22Rv1 (cell line): ENCODE results near the gene STAT1.

Experiments
- ZFX ChIP-seq: fragments of 450-650 bp; IDR thresholded peaks from 2 replicates; pipeline ENCODE4 v1.6.1; 2017; ENCODE audit warnings: antibody characterized with exemption, borderline replicate concordance
- TF ChIP-seq, protein P1 (sequence below): fragments of 450-650 bp; IDR thresholded peaks from 2 replicates; pipeline ENCODE4 v1.5.1; 2017; ENCODE audit warnings: mild to moderate bottlenecking

DNA sequence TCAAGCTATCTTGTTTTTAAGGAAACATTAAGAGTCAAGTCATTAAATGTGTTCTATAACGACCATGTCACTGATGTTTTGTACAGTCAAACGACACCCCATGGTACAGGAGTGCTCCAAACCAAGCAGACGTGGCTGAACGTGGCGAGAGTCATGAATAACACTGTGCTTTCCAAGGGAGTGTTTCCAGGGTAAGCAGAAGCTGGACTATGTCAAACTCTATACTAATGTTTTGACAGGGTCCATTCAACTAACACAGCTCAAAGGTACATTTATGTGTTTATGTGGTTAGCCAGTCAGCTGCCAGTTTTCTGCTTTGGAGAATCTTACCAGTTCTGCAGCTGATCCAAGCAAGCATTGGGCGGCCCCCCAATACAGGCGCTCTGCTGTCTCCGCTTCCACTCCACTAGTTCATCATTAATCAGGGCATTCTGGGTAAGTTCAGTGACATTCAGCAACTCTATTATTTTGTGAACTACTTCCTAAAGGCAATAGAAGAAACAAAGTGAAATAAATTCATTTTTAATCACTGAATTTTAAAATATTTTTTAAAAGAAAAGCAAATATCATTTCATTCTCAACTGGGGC is 16.4 kb downstream of the STAT1 start:
- TF ChIP-seq, protein P1, sequence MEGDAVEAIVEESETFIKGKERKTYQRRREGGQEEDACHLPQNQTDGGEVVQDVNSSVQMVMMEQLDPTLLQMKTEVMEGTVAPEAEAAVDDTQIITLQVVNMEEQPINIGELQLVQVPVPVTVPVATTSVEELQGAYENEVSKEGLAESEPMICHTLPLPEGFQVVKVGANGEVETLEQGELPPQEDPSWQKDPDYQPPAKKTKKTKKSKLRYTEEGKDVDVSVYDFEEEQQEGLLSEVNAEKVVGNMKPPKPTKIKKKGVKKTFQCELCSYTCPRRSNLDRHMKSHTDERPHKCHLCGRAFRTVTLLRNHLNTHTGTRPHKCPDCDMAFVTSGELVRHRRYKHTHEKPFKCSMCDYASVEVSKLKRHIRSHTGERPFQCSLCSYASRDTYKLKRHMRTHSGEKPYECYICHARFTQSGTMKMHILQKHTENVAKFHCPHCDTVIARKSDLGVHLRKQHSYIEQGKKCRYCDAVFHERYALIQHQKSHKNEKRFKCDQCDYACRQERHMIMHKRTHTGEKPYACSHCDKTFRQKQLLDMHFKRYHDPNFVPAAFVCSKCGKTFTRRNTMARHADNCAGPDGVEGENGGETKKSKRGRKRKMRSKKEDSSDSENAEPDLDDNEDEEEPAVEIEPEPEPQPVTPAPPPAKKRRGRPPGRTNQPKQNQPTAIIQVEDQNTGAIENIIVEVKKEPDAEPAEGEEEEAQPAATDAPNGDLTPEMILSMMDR, result no peak
- TF ChIP-seq ZFX, result no peak
